ENCODE measurements around the gene CCDC12.

Gene CCDC12

GRCh38 chr3:46935989-46936558 is 40.5 kb downstream of the CCDC12 start:
- no peak for DNase-seq (ENCODE audit: low spot score)

- peak; percentile 55 for DNase-seq (ENCODE audit: low spot score)
Measured at GRCh38 chr3:46935168-46935858, 41.2 kb downstream of the CCDC12 start.

- no peak for DNase-seq (ENCODE audit: low spot score)
Measured at GRCh38 chr3:46934498-46935167, 41.9 kb downstream of the CCDC12 start.

- DNase-seq (ENCODE audit: low spot score), result no peak
Measured at GRCh38 chr3:46934072-46934471, 42.5 kb downstream of the CCDC12 start.

GRCh38 chr3:46933261-46933660 is 43.3 kb downstream of the CCDC12 start:
- no peak for DNase-seq (ENCODE audit: low spot score)

- no peak for DNase-seq (ENCODE audit: low spot score)
Measured at GRCh38 chr3:46932455-46933225, 43.9 kb downstream of the CCDC12 start.

- DNase-seq (ENCODE audit: low spot score), result no peak
Measured at GRCh38 chr3:46931631-46932331, 44.8 kb downstream of the CCDC12 start.

- no peak for DNase-seq (ENCODE audit: low spot score)
Measured at GRCh38 chr3:46930945-46931403, 45.6 kb downstream of the CCDC12 start.

GRCh38 chr3:46930166-46930944 is 46.2 kb downstream of the CCDC12 start:
- DNase-seq (ENCODE audit: low spot score), result no peak

- no peak for DNase-seq (ENCODE audit: low spot score)
Measured at GRCh38 chr3:46929324-46929723, 47.2 kb downstream of the CCDC12 start.

GRCh38 chr3:46928282-46928681 is 48.3 kb downstream of the CCDC12 start:
- no peak for DNase-seq (ENCODE audit: low spot score)

GRCh38 chr3:46927718-46928073 is 48.8 kb downstream of the CCDC12 start:
- no peak for DNase-seq (ENCODE audit: low spot score)

GRCh38 chr3:46926871-46927717 is 49.5 kb downstream of the CCDC12 start:
- DNase-seq (ENCODE audit: low spot score), result no peak

- DNase-seq (ENCODE audit: low spot score), result no peak
Measured at GRCh38 chr3:46926447-46926846, 50.1 kb downstream of the CCDC12 start.

- DNase-seq (ENCODE audit: low spot score), result no peak
Measured at GRCh38 chr3:46926039-46926438, 50.5 kb downstream of the CCDC12 start.

- DNase-seq (ENCODE audit: low spot score), result no peak
Measured at GRCh38 chr3:46925585-46925934, 51.0 kb downstream of the CCDC12 start.

- no peak for DNase-seq (ENCODE audit: low spot score)
Measured at GRCh38 chr3:46924921-46925584, 51.5 kb downstream of the CCDC12 start.

- peak; percentile 65 for DNase-seq (ENCODE audit: low spot score)
Measured at GRCh38 chr3:46923559-46924350, 52.8 kb downstream of the CCDC12 start.
